ENCODE data around the gene PRPF8.

DNA sequence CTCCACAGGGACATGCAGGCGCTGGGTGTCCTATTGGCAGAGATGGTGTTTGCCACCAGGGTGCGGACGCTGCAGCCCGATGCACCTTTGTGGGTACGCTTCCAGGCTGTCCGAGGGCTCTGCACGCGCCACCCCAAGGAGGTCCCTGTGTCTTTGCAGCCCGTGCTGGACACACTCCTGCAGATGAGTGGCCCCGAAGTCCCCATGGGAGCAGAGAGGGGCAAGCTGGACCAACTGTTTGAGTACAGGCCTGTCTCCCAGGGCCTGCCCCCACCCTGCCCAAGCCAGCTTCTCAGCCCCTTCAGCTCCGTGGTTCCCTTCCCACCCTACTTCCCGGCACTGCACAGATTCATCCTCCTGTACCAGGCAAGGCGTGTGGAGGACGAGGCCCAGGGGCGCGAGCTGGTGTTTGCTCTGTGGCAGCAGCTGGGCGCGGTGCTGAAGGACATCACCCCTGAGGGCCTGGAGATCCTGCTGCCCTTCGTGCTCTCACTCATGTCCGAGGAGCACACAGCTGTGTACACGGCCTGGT is 42.7 kb upstream of the PRPF8 start:
- no peak for TF ChIP-seq POLR2A (IDR thresholded peaks at IDR 0.05)
- TF ChIP-seq, protein P1, sequence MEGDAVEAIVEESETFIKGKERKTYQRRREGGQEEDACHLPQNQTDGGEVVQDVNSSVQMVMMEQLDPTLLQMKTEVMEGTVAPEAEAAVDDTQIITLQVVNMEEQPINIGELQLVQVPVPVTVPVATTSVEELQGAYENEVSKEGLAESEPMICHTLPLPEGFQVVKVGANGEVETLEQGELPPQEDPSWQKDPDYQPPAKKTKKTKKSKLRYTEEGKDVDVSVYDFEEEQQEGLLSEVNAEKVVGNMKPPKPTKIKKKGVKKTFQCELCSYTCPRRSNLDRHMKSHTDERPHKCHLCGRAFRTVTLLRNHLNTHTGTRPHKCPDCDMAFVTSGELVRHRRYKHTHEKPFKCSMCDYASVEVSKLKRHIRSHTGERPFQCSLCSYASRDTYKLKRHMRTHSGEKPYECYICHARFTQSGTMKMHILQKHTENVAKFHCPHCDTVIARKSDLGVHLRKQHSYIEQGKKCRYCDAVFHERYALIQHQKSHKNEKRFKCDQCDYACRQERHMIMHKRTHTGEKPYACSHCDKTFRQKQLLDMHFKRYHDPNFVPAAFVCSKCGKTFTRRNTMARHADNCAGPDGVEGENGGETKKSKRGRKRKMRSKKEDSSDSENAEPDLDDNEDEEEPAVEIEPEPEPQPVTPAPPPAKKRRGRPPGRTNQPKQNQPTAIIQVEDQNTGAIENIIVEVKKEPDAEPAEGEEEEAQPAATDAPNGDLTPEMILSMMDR (IDR thresholded peaks at IDR 0.05), result no peak
